PFSK-1 (cell line): ENCODE measurements around the gene EIF4ENIF1.

Experiments used
- FOXP2 ChIP-seq: optimal IDR thresholded peaks from 2 replicates; pipeline ENCODE3; 2011; ENCODE audit warnings: borderline replicate concordance, control low read depth, inconsistent platforms; ENCODE audit not compliant: insufficient read depth; ENCODE audit errors: extremely low read length, extremely low read depth
- POLR2AphosphoS5 ChIP-seq: IDR thresholded peaks from 2 replicates; pipeline ENCODE4 v1.6.1; 2012; ENCODE audit warnings: low read depth, mild to moderate bottlenecking, control low read depth, low read length, moderate library complexity
- REST ChIP-seq, 2 experiments: IDR thresholded peaks; 2 replicates each; pipeline versions ENCODE4 v1.6.1 to v1.8.0; 2011 to 2012; ENCODE audit warnings: low read depth in 2 of 2, low read length in 2 of 2, control low read depth in 1 of 2, inconsistent platforms in 1 of 2, mild to moderate bottlenecking in 1 of 2, moderate library complexity in 1 of 2; ENCODE audit not compliant: insufficient read depth in 1 of 2
- SIN3A ChIP-seq: IDR thresholded peaks from 2 replicates; pipeline ENCODE4 v1.6.1; 2012; ENCODE audit warnings: mild to moderate bottlenecking, low read length, moderate library complexity, borderline replicate concordance; ENCODE audit not compliant: insufficient read depth
- TAF1 ChIP-seq: IDR thresholded peaks from 2 replicates; pipeline ENCODE4 v1.6.1; 2012; ENCODE audit warnings: low read length, control low read depth, borderline replicate concordance; ENCODE audit not compliant: insufficient read depth

Gene EIF4ENIF1

GRCh38 chr22:31488346-31488883 lies 1.2 kb downstream of the EIF4ENIF1 start:
- TF ChIP-seq REST (IDR thresholded peaks at IDR 0.05; ENCODE audit: insufficient read depth in 1 of 2, low read depth in 2 of 2, low read length in 2 of 2) (no peak), TAF1 (no peak), SIN3A (no peak), POLR2AphosphoS5 (no peak), FOXP2 (no peak)

GRCh38 chr22:31486951-31487350 lies 2.7 kb downstream of the EIF4ENIF1 start:
- TF ChIP-seq FOXP2 (no peak), SIN3A (no peak), POLR2AphosphoS5 (no peak), TAF1 (no peak), REST (IDR thresholded peaks at IDR 0.05; ENCODE audit: insufficient read depth in 1 of 2, low read depth in 2 of 2, low read length in 2 of 2) (no peak)

GRCh38 chr22:31481129-31481528 lies 8.5 kb downstream of the EIF4ENIF1 start:
- TF ChIP-seq TAF1 = no peak
- no peak for TF ChIP-seq SIN3A
- no peak for TF ChIP-seq REST (IDR thresholded peaks at IDR 0.05; ENCODE audit: insufficient read depth in 1 of 2, low read depth in 2 of 2, low read length in 2 of 2)
- no peak for TF ChIP-seq POLR2AphosphoS5
- TF ChIP-seq FOXP2 = no peak

GRCh38 chr22:31477329-31477728 lies 12.3 kb downstream of the EIF4ENIF1 start:
- TF ChIP-seq SIN3A (no peak), TAF1 (no peak), FOXP2 (no peak), REST (IDR thresholded peaks at IDR 0.05; ENCODE audit: insufficient read depth in 1 of 2, low read depth in 2 of 2, low read length in 2 of 2) (no peak), POLR2AphosphoS5 (no peak)

GRCh38 chr22:31475800-31476199 lies 13.8 kb downstream of the EIF4ENIF1 start:
- TF ChIP-seq REST (IDR thresholded peaks at IDR 0.05; ENCODE audit: insufficient read depth in 1 of 2, low read depth in 2 of 2, low read length in 2 of 2) (no peak), SIN3A (no peak), FOXP2 (no peak), TAF1 (no peak), POLR2AphosphoS5 (no peak)
